Hepatic stellate cell (primary cell): Measurements from ENCODE around the gene HRC.
"Not testable (repeated sequence)": the region's sequence is repeated elsewhere in the genome, so short reads cannot be mapped to it uniquely, and the experiment has no call there.

Experiments
- DNase-seq: peaks from one replicate; pipeline ENCODE4 v3.0.0; 2011; ENCODE audit warnings: low spot score

Gene HRC

DNA sequence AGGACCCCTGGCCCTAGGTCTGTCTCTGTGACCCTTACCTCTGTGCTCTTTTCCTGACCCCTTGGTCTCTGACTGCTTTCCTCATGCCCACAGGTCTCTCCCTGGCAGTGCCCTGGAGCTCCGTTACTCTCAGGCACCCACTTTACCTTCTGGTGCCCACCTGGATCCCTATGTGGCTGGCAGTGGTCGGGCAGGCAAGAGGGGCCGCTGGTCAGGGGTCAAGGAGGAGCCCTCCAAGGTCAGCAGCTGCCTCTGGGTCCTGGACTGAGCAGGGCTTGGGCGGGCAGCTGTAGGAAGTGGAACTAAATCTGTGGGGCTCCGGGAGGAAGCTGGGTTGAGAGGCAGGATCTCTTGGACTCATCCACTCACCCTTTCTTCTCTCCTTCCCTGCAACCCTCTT lies 19.5 kb downstream of the HRC start:
- DNase-seq = no peak

DNA sequence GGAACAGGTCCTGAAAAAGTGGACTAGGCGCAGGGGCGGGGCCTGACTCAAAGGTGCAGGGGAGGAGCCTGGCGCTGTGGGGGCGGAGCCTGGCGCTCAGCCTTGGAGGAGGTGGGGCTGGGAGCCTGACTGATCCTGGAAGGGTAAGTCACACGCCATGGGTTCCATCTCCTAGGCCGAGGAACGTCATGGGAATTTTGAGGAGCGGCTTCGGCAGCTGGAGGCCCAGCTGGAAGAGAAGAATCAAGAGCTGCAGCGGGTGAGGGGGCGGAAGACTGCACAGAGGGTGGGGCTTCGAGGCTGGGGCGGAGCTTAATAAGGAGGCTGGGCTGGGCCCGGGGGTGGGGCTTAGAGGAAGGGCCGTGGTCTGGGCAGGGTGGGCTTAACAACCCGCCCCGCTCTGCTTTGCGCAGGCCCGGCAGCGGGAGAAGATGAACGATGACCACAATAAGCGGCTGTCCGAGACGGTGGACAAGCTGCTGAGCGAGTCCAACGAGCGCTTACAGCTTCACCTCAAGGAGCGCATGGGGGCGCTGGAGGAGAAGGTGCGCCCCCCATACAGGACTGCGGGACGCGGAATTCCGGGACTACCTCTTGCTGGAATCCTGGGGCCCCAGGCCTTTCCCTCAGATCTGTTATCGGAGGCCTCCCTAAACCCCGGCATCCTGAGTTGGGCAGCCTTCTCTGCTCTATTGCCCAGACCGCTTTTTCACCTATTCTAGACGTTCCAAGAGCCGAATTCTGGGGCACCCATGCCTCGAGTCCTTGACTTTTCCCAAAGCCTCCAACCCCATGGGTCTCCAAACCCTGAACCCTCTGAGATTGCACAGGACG lies 21.4 kb downstream of the HRC start:
- peak; percentile 87 for DNase-seq

DNA sequence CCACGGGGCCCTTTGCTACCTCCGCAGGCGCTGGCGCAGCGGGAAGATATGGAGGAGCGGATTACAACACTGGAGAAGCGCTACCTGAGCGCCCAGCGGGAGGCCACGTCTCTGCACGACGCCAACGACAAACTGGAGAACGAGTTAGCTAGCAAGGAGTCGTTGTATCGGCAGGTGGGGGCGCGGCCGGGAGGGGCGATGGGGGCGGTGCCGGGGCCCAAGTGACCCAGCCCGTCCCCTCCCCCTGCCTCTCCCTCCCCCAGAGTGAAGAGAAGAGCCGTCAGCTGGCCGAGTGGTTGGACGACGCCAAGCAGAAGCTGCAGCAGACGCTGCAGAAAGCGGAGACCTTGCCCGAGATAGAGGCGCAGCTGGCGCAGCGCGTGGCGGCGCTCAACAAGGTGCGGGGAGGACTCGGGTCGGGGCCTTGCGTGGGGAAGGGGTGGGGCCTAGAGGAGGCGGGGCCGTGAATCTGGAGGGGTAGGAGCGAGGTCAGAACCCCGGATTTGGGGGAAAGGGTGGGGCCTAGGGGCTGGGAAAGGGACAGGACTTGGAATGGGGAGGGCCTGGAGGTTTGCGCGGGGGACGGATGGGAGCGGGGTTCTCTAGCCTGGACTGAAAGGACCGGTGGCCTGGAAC lies 22.1 kb downstream of the HRC start:
- no peak for DNase-seq

DNA sequence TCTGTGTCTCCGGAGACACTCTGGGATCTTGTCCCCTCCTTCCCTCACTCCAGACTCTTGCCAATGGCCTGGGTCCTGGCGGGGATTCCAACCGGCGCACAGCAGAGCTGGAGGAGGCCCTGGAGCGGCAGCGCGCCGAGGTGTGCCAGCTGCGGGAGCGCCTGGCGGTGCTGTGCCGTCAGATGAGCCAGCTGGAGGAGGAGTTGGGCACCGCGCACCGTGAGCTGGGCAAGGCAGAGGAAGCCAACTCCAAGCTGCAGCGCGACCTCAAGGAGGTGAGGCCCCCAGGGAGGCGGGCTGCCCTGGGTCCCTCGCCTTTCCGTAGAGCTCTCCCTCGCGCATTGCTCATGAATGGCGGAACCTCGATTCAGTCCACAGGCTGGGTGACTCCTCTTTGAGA lies 24.9 kb downstream of the HRC start:
- no peak for DNase-seq

DNA sequence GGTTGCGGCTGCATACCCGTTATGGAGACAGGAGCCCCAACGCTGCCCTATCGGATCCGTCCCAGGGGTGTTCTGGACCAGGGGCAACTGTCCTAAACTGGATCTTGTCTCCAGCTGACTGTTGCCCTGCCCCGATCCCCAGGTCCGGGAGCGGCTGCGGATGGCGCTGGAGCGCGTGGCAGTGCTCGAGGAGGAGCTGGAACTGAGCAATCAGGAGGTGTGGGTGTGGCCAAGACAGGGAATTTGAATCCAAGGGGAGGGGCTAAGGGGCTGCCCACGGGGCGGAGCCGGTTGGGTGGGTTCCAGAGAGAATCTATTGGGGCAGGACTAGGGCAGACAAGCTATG lies 26.0 kb downstream of the HRC start:
- no peak for DNase-seq

DNA sequence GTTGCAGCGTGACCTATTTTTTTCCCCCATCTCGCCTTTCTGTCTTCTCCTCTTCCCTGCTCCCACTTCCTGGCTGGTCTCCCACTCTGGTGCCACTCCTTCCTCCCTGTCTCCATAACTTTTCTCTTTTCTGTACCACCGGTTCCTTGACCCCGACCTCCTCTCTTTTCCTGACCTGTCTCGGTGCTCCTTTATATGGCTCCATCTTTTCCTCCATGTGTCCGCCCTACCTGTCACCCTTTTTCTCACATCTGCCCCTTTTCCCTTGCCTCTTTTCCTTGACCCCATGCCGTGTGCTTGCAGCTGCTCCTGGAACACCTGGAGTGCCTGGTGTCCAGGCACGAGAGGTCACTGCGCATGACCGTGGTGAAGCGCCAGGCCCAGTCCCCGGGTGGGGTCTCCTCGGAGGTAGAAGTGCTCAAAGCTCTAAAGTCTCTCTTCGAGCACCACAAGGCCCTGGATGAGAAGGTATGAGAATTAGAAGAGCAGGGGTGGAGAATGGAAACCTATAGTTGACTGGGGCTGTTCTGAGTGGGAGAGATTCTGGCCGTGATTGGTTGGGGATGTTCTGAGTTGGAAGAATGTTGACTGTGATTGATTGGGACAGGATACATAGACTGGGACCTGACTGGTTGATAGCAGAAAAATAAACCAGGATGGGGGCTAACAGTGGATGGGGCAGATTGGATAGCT lies 26.5 kb downstream of the HRC start:
- no peak for DNase-seq

DNA sequence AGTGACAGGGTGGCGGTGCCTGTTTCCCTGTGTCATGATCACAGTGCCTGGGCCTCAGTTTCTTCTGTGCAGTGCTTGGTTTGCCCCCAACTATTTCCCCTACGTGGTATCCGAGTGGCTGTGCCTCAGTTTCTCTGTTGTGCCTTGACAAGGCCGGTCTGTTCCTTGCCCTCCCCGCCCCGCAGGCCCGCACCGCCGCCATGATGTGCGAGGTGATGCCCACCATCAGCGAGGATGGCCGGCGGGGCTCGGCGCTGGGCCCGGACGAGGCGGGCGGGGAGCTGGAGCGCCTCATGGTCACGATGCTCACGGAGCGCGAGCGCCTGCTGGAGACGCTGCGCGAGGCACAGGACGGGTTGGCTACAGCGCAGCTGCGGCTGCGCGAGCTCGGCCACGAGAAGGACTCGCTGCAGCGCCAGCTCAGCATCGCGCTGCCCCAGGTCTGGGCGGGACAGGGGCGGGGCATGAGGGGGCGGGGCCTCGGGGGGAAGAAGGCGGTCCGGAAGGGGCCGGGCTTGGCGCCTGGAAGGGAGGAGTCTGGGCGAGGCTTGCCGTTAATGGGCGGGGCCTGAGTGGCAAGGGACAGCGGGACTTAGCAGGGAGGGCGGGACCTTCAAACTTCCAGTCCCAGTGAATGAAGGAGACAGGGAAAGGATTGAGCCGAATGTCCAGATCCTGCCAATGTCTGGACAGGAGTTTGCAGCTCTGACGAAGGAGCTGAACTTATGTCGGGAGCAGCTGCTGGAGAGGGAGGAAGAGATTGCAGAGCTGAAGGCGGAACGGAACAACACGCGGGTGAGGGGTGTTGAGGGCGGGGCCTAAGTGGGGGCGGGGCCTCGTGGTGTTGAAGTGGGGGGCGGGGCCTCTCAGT lies 27.3 kb downstream of the HRC start:
- peak; percentile 98 for DNase-seq

DNA sequence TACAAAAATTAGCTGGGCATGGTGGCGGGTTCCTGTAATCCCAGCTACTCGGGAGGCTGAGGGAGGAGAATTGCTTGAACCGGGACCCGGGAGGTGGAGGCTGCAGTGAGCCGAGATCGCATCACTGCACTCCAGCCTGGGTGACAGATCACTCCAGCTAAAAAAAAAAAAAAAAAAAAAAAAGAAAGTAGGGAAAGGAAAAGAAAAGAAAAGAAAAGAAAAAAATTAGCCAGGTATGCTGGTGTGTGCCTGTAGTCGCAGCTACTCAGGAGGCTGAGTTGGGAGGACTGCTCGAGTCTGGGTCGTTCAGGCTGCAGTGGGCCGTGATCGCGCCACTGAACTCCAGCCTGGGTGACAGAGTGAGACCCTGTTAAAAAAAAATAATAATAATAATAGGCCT lies 28.0 kb downstream of the HRC start:
- DNase-seq = not testable (repeated sequence)

DNA sequence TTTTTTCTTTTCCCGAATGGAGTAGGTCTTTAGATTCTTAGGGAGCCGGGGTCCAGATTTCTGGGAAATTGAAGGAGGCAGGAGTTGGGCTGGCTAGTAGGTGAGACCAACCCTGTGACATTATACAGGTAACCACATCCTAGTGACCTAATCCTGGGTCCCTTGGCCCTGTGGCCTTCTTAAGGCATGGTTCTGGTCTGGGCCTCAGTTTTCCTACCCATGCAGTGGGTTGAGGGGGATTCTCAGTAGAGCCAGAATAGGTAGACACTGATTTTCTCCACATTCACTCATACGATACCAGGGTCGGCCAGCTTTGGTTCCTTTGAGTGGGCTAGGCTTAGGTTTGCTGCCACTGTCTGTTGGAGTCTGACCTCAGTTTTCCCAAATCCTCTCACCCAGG lies 28.6 kb downstream of the HRC start:
- DNase-seq = no peak

DNA sequence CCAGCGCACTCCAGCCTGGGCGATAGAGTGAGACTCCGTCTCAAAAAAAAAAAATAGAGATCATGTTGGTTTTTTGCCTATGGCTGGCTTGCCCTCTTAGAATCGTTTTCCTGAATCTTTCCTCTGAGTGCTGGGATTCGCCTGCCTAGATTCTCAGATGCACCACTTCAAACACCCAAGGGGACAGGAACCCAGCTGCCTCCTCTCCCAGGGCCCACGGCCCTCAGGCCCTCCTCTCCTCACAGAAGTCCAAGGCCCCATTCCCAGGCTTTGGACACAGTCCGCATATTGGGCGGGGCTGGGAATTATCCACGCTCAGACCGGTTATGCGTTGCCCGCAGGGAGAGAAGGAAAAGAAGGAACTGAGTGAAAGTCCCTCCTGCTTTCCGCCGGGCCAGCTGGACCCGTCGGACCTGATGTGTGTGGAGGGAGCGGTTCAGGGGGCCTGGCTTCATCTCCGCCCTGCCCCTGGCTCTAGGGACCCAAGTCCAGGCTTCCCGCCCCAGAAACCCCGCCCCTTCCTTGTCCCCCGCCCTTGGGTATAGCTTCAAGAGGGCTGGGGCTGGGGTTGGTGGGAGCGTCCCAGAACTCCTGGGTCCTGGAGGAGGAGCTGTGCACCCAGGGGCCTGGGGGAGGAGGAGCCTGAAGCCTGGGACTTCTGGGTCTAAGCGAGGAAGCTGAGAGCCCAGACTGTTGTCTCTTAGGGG lies 30.0 kb downstream of the HRC start:
- DNase-seq = no peak

DNA sequence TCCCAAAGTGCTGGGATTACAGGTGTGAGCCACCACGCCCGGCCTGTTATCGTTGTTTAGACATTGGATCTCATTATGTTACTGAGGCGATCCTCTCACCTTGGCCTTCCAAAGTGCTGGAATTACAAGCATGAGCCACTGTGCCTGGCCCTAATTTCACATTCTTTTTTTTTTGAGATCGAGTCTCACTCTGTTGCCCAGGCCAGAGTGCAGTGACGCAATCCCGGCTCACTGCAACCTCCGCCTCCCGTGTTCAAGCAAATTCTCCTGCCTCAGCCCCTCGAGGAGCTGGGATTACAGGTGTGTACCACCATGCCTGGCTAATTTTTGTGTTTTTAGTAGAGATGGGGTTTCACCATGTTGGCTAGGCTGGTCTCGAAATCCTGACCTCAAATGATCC lies 31.9 kb downstream of the HRC start:
- DNase-seq = not testable (repeated sequence)

DNA sequence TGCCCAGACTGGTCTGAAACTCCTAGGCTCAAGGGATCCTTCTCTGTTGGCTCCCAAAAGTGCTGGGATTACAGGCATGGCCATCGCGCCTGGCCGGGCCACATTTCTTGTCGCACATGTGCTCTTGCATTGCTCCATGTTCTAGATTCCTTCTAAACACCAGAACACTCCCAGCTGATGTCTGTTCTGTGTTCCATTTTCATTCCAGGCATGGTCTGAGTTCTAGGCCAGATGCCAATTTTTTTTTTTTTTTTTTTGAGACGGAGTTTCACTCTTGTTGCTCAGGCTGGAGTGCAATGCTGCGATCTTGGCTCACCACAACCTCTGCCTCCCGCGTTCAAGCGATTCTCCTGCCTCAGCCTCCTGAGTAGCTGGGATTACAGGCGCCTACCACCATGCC lies 33.4 kb downstream of the HRC start:
- not testable (repeated sequence) for DNase-seq

DNA sequence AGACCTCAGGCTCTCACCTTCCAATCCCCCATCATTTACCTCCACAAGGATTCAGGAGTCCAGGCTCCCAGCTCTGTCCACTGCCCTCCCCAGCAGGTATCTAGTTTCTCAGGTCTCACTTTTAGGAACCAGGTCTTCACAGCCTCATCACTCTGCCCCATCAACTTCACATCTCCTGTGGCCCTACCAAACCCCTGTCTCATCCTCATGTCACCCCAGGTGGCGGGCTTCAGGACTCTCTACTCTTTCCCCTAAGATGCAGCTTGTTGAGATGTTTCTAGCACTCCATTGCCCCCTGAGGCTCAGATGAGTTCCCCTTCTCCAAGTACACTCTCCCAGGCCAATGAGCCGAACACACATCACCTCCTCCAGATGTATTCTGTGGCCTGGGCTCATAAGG lies 34.3 kb downstream of the HRC start:
- no peak for DNase-seq

DNA sequence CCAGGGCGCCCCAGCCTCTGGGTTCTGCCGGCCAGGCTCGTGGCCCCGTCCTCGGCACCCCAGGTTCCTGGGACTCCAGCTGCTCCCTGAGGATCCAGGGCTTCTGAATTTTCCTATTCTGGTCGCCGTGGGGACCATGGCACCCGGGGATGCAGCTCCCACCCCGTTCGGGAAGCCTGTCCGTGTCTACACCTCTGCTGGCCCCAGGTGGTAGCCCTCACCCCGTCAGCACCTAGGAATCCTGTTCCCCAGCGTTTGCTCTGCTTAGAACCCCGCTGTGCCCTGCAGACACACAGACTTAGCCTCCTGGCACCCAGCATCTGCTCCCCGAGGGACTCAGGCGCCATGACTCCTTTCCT lies 34.9 kb downstream of the HRC start:
- no peak for DNase-seq

DNA sequence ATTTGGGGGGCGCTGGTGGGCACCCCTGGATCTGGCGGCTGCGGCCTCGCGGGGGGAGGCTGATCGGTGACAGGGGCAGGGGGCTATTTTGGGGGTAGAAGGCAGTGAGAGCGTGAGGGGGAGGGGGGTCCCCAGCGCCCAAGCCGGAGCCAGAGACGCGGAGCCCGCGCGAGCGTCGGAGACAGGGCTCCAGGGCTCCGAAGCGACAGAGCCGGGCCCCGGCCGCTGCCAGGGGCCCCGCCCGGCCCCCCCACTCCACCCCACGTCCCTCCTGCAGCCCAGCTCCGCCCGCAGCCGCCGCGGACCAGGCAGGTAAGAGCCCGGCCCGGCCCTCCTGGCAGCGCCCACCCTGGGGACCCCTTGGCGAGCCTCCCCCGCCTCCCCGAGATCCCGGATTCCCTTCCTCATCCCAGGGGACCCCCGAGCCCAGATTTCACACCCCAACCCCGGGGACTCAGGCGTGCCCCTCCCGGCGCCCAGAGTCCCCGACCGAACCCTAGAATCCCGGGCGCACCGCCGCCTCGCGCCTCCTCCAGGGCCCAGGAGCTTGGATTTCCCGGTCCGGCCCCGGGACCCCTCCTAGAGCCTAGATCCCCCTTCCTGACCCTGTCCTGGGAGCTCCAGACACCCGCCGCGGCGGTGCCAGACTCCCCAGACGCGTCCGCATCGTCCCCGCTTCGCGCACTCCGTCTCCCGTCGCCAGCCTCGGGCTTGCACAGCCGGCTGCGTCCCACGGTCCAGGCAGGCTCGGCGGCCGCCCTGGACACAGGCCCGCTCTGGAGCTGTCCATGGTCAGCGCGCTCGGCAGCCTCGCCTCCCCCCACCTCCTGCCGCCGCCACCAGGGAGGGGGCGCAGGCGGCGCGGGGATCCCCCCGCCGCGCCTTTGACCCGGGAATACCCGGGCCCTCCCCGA lies 35.5 kb downstream of the HRC start, which contains the start of gene PPFIA3:
Gene PPFIA3, plus strand, starts transcription at position 134 of the 914 bp plus-strand sequence. CDS start 8,330 bp downstream, outside the sequence.
- peak; percentile 81 for DNase-seq

DNA sequence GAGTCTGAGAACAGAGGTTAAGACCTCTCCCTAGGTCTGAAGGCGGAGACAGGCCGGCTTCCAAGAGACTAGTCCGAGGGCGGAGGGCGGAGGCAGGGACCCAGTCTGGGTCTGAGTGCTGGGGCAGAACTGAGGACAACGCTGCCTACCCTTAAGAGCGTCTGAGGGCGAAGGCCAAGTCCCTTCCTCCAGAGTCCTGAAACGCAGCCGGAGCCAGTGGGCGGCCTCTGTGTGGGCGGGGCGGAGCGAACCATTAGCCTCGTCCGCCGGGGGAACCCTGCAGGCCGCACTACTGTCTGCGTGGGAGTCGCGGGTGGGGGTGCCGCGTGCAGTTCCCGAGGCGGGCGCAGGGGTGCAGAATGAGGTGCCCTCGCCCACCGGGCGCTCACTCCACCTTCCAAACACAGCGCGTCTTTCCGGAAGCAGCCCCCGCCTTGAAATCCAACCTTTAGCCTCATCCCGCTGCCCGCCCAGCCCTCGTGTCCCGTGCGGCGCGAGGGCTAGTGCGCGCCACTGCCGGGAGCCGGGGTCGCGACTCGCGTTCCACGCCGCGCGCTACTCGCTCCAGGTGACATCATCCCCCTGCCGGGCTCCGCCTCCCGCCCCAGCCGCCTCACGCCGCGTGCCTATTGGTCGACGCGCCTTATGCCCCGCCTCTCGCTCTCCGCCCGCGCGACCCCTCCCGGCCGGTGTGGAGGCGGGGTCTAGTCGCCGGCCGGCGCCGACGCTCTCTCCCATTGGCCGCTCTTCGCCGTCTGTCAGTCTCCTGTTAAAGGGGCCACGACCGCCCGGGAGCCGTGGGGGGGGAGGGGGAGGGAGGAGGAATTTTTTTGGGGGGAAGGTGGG lies 36.4 kb downstream of the HRC start, which contains the start of gene C19orf73:
Gene C19orf73, minus strand, starts transcription at position 579 of the 846 bp plus-strand sequence. Its CDS starts 121 bp downstream, at position 458.
- peak; percentile 99 for DNase-seq

DNA sequence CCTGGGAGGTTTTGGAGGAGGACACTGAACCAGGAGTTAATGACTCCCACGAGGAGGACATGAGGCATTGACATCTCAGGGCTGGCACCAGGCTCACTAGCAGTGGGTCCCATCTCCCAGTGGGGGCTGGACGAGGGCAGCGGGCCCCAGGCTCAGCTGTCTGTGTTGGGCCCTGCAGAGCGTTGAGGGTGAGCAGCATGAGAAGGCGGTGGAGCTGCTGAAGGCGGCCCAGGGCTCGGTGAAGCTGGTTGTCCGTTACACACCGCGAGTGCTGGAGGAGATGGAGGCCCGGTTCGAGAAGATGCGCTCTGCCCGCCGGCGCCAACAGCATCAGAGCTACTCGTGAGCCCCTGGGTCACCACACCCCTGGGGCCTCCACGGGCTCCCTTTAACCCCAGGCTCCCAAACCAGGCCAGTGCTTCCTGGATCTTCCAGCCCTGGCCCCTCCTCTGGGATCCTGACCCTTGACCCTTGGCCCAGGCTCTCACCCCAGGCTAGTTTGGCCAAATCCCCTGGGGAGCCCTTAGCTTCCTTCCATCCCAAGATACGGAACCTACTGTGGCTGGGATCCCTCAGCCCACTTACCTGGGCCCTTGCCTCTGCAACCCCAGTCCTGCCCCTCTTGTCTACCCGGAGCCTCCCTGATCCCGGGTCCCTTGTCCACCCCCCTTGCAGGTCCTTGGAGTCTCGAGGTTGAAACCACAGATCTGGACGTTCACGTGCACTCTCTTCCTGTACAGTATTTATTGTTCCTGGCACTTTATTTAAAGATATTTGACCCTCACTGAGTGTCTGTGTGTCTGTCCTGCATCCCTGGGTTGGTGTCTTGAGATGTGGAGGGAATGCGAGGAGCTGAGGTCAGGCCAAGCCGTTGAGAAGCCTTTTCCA lies 37.3 kb downstream of the HRC start:
- DNase-seq = no peak

DNA sequence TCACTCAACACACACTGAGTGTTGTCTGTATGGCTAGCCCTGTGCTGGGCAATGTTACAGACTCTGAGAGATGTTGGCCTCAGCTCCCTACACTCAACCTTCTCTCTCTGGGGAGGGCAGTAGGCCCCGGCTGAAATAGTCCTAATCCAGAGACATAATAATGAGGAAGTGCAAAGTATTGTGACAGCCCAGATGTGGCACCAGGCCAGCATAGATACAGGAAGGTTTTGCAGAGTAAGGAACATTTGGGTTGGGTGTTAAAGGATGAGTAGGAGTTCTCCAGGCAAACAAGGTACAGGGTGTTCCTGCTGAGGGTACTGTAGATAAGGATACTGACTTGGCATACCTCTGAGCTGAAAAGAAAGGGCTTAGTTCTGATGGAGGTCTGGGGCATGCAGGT lies 38.7 kb downstream of the HRC start:
- no peak for DNase-seq
